ENCODE results near the gene UNC5A. TPM values are rescaled to one million over a fixed set of nuclear protein-coding genes. Genes with fewer than 3 reads are reported as not detected.

UNC5A gene
- total RNA-seq (2021; ENCODE audit: unreplicated experiment): 0.13 TPM
- 0.28 TPM for polyA plus RNA-seq (2012; ENCODE audit: insufficient read length)
- Bru-seq, nascent RNA: percentile 15 among the genes with signal in this experiment
- percentile 19 among the genes with signal in this experiment for BruChase-seq, experiment 1, labeled RNA remaining after a 2-hour chase
- BruChase-seq, experiment 2, labeled RNA remaining after a 6-hour chase: percentile 22 among the genes with signal in this experiment
- long read RNA-seq: 0 reads

DNA sequence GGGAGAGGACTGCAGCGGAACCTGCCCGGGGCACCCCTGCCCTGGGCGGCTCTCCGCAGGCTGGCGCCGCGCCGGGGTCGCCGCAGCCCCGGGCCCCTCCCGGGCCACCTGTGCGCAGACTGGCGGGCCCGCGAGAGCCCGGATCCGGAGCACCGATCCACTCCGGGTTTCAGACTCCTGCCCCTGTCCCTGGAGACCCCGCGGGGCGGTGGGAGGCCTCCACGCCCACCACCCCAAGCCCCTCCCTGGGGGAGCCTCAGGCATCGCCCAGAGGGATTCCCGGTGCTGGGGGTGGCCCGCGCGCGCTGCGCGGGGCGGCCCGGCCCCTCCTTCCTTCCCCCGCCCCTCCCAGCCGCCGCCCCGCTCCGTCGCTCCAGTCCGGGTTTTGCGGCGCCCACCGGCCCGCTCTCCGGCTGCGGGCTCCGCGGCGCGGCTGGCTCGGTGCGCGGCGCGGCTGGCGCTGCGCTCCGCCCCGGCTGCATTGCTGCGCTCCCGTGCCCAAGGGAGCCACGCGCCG, at the start of gene UNC5A:
Gene UNC5A (plus strand): TSS at position 479 of the 517 bp plus-strand sequence. CDS start 192 bp downstream, outside the sequence.
- Histone ChIP-seq H3K9me3 (ENCODE audit: control insufficient read depth, insufficient read depth, low read depth, low read length) (no peaks in the 10 kb centered on the region), H3K36me3 (ENCODE audit: control insufficient read depth, insufficient read depth, low read length) (peaks cover 4% of the 10 kb centered on the region; the same call in 1 of the 2 replicates), H3K27me3 (ENCODE audit: control insufficient read depth, insufficient read depth, low read length) (peaks cover 15% of the 10 kb centered on the region), H3K4me1 (ENCODE audit: control insufficient read depth, insufficient read depth, low read length) (peaks cover 7% of the 10 kb centered on the region), H3K27ac (ENCODE audit: low read length) (no peak within 1 kb of the TSS), H3K4me3 (ENCODE audit: low read depth in 2 of 2, low read length in 2 of 2) (peak within 1 kb of the TSS; percentile 38 to 48)
- in situ Hi-C loops (cut with HindIII; ENCODE audit: low pct_unique_long_range_greater_than_20kb, low sequenced_read_pairs) (no loop called here), intact Hi-C loops (cut with micrococcal nuclease; ENCODE audit: unreplicated experiment) (loop anchor here (5.0 kb wide), 2 partner anchors 147 to 148 kb away; no protein-coding TSS in a partner anchor)
- CTCF ChIA-PET: no interaction called here
- DNase-seq (ENCODE audit: low read depth, low spot score): no peak
- no TSS peak for BruUV-seq (replicated peaks)
- POLR2A ChIA-PET: no interaction called here
- peak; percentile 71 for ATAC-seq
- TF ChIP-seq SIN3A (IDR thresholded peaks at IDR 0.05; ENCODE audit: borderline replicate concordance, insufficient read depth, low read depth, low read length) (no peak), POLR2AphosphoS5 (IDR thresholded peaks at IDR 0.05; ENCODE audit: low read depth, low read length) (no peak), TCF7L2 (IDR thresholded peaks at IDR 0.05; ENCODE audit: low read depth, low read length) (no peak)
- TF ChIP-seq, protein P1, sequence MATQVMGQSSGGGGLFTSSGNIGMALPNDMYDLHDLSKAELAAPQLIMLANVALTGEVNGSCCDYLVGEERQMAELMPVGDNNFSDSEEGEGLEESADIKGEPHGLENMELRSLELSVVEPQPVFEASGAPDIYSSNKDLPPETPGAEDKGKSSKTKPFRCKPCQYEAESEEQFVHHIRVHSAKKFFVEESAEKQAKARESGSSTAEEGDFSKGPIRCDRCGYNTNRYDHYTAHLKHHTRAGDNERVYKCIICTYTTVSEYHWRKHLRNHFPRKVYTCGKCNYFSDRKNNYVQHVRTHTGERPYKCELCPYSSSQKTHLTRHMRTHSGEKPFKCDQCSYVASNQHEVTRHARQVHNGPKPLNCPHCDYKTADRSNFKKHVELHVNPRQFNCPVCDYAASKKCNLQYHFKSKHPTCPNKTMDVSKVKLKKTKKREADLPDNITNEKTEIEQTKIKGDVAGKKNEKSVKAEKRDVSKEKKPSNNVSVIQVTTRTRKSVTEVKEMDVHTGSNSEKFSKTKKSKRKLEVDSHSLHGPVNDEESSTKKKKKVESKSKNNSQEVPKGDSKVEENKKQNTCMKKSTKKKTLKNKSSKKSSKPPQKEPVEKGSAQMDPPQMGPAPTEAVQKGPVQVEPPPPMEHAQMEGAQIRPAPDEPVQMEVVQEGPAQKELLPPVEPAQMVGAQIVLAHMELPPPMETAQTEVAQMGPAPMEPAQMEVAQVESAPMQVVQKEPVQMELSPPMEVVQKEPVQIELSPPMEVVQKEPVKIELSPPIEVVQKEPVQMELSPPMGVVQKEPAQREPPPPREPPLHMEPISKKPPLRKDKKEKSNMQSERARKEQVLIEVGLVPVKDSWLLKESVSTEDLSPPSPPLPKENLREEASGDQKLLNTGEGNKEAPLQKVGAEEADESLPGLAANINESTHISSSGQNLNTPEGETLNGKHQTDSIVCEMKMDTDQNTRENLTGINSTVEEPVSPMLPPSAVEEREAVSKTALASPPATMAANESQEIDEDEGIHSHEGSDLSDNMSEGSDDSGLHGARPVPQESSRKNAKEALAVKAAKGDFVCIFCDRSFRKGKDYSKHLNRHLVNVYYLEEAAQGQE (IDR thresholded peaks at IDR 0.05; ENCODE audit: insufficient read depth in 1 of 2, low read depth in 2 of 2, low read length in 1 of 2): no peak
- TF ChIP-seq, protein P2, sequence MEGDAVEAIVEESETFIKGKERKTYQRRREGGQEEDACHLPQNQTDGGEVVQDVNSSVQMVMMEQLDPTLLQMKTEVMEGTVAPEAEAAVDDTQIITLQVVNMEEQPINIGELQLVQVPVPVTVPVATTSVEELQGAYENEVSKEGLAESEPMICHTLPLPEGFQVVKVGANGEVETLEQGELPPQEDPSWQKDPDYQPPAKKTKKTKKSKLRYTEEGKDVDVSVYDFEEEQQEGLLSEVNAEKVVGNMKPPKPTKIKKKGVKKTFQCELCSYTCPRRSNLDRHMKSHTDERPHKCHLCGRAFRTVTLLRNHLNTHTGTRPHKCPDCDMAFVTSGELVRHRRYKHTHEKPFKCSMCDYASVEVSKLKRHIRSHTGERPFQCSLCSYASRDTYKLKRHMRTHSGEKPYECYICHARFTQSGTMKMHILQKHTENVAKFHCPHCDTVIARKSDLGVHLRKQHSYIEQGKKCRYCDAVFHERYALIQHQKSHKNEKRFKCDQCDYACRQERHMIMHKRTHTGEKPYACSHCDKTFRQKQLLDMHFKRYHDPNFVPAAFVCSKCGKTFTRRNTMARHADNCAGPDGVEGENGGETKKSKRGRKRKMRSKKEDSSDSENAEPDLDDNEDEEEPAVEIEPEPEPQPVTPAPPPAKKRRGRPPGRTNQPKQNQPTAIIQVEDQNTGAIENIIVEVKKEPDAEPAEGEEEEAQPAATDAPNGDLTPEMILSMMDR (IDR thresholded peaks at IDR 0.05): no peak

DNA sequence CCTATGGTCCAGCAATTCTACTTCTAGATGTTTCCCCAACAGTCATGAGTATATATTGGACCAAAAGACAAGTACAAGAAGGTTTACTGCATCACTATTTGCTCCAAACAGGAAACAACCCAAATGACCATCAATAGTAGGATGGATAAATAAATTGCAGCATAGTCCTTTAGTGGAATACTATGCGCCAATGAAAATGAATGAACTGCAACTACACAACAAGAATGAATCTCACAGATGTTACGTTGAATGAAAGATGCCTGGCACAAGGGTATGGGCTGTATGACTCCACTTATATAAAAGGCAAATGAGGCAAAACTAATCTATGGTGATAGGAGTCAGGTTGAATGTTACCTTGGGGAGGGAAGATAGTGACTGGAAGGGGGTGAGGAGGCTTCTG, 48.6 kb upstream of the UNC5A start:
- ChIA-PET POLR2A (no interaction called here), CTCF (no interaction called here)
- Histone ChIP-seq H3K27ac (ENCODE audit: low read length) (no peak overlapping the region), H3K4me3 (ENCODE audit: low read depth in 2 of 2, low read length in 2 of 2) (no peak overlapping the region), H3K4me1 (ENCODE audit: control insufficient read depth, insufficient read depth, low read length) (no peaks in the 10 kb centered on the region), H3K27me3 (ENCODE audit: control insufficient read depth, insufficient read depth, low read length) (peaks cover 28% of the 10 kb centered on the region), H3K36me3 (ENCODE audit: control insufficient read depth, insufficient read depth, low read length) (no peaks in the 10 kb centered on the region), H3K9me3 (ENCODE audit: control insufficient read depth, insufficient read depth, low read depth, low read length) (peaks cover 5% of the 10 kb centered on the region; the same call in 1 of the 2 replicates)
- DNase-seq (ENCODE audit: low read depth, low spot score): no peak
- no TSS peak for BruUV-seq (replicated peaks)
- ATAC-seq: no peak
- intact Hi-C loops (cut with micrococcal nuclease; ENCODE audit: unreplicated experiment): no loop called here
- in situ Hi-C loops (cut with HindIII; ENCODE audit: low pct_unique_long_range_greater_than_20kb, low sequenced_read_pairs): no loop called here
- TF ChIP-seq, protein P2 (IDR thresholded peaks at IDR 0.05): no peak
- TF ChIP-seq POLR2AphosphoS5 (IDR thresholded peaks at IDR 0.05; ENCODE audit: low read depth, low read length) (no peak), TCF7L2 (IDR thresholded peaks at IDR 0.05; ENCODE audit: low read depth, low read length) (no peak), SIN3A (IDR thresholded peaks at IDR 0.05; ENCODE audit: borderline replicate concordance, insufficient read depth, low read depth, low read length) (no peak)
- TF ChIP-seq, protein P1 (IDR thresholded peaks at IDR 0.05; ENCODE audit: insufficient read depth in 1 of 2, low read depth in 2 of 2, low read length in 1 of 2): no peak
